Glutamatergic neuron (in vitro differentiated cells): ENCODE results near the gene AP4S1. TPM values are rescaled to one million over a fixed set of nuclear protein-coding genes. Genes with fewer than 3 reads are reported as not detected.

Experiments used
- DNase-seq: peaks from one replicate; pipeline ENCODE4 v3.0.0; 2022
- H3K27ac Mint-ChIP-seq: one replicate; pipeline ENCODE4 v1.8.0; 2020; ENCODE audit warnings: mild to moderate bottlenecking, mixed read lengths, inconsistent platforms; ENCODE audit not compliant: unreplicated experiment
- H3K27me3 Mint-ChIP-seq: one replicate; pipeline ENCODE4 v1.8.0; 2020; ENCODE audit warnings: mild to moderate bottlenecking, moderate library complexity, mixed read lengths, inconsistent platforms; ENCODE audit not compliant: unreplicated experiment
- H3K36me3 Mint-ChIP-seq: one replicate; pipeline ENCODE4 v1.8.0; 2020; ENCODE audit warnings: mild to moderate bottlenecking, mixed read lengths, inconsistent platforms; ENCODE audit not compliant: unreplicated experiment
- H3K4me1 Mint-ChIP-seq: one replicate; pipeline ENCODE4 v1.8.0; 2020; ENCODE audit warnings: mild to moderate bottlenecking, low read depth, mixed read lengths, inconsistent platforms; ENCODE audit not compliant: unreplicated experiment
- H3K4me3 Mint-ChIP-seq: one replicate; pipeline ENCODE4 v1.8.0; 2020; ENCODE audit warnings: mild to moderate bottlenecking, mixed read lengths, inconsistent platforms; ENCODE audit not compliant: unreplicated experiment
- H3K9me3 Mint-ChIP-seq: one replicate; pipeline ENCODE4 v1.8.0; 2020; ENCODE audit warnings: mild to moderate bottlenecking, moderate library complexity, mixed read lengths, inconsistent platforms; ENCODE audit not compliant: unreplicated experiment
- CTCF ChIP-seq: fragments of 200-600 bp; sonication (generic); IDR thresholded peaks from one replicate; pipeline ENCODE4 v1.5.0; 2021; ENCODE audit not compliant: partially characterized antibody, unreplicated experiment
- total RNA-seq: library from RNA; stranded (reverse); fragmentation: NEBNext Ultra II Directional; extraction: Animal tissue kit (Norgen Biotek cat#: 25700); gene quantifications from one replicate; pipeline ENCODE4 v1.2.1, GENCODE V29; 2021; ENCODE audit not compliant: unreplicated experiment

The AP4S1 gene
- total RNA-seq, 1 donor from 2014 or later: 6.9 TPM

- no peaks in the 10 kb centered on the region for H3K27me3 Mint-ChIP-seq
- H3K9me3 Mint-ChIP-seq: no peaks in the 10 kb centered on the region
- no peak for DNase-seq
- H3K27ac Mint-ChIP-seq: no peak overlapping the region
- no peaks in the 10 kb centered on the region for H3K4me1 Mint-ChIP-seq
- H3K4me3 Mint-ChIP-seq: no peak overlapping the region
- TF ChIP-seq CTCF: no peak
- no peaks in the 10 kb centered on the region for H3K36me3 Mint-ChIP-seq
Measured at GRCh38 chr14:31097081-31097480, 71.6 kb downstream of the AP4S1 start.

GRCh38 chr14:31106768-31107167, 81.3 kb downstream of the AP4S1 start:
- DNase-seq: no peak
- H3K36me3 Mint-ChIP-seq: peaks cover 5% of the 10 kb centered on the region
- H3K27ac Mint-ChIP-seq: no peak overlapping the region
- H3K4me3 Mint-ChIP-seq: no peak overlapping the region
- no peaks in the 10 kb centered on the region for H3K27me3 Mint-ChIP-seq
- H3K9me3 Mint-ChIP-seq: no peaks in the 10 kb centered on the region
- no peaks in the 10 kb centered on the region for H3K4me1 Mint-ChIP-seq
- TF ChIP-seq CTCF: no peak

- no peak for DNase-seq
- Mint-ChIP-seq H3K27me3 (no peaks in the 10 kb centered on the region), H3K9me3 (no peaks in the 10 kb centered on the region), H3K27ac (no peak overlapping the region), H3K4me3 (no peak overlapping the region), H3K4me1 (no peaks in the 10 kb centered on the region), H3K36me3 (no peaks in the 10 kb centered on the region)
- no peak for TF ChIP-seq CTCF
Measured at GRCh38 chr14:31109257-31109656, 83.8 kb downstream of the AP4S1 start.

- Mint-ChIP-seq H3K4me3 (no peak overlapping the region), H3K9me3 (no peaks in the 10 kb centered on the region), H3K27me3 (no peaks in the 10 kb centered on the region), H3K27ac (no peak overlapping the region), H3K4me1 (no peaks in the 10 kb centered on the region), H3K36me3 (no peaks in the 10 kb centered on the region)
- no peak for DNase-seq
- TF ChIP-seq CTCF: no peak
Measured at GRCh38 chr14:31110872-31111271, 85.4 kb downstream of the AP4S1 start.

- DNase-seq: no peak
- no peaks in the 10 kb centered on the region for H3K9me3 Mint-ChIP-seq
- TF ChIP-seq CTCF: no peak
- no peak overlapping the region for H3K27ac Mint-ChIP-seq
- H3K4me1 Mint-ChIP-seq: no peaks in the 10 kb centered on the region
- no peaks in the 10 kb centered on the region for H3K36me3 Mint-ChIP-seq
- H3K4me3 Mint-ChIP-seq: no peak overlapping the region
- no peaks in the 10 kb centered on the region for H3K27me3 Mint-ChIP-seq
Measured at GRCh38 chr14:31113794-31114193, 88.3 kb downstream of the AP4S1 start.
